Prostate gland (tissue), 2 donors: ENCODE results near the gene LYPD6.

ENCODE experiments used
- CTCF ChIP-seq, 4 experiments: fragments of 200-600 bp in 2 of 4; fragments of 450-650 bp in 2 of 4; sonication (generic) in 2 of 4; IDR thresholded peaks; 1 replicate in 3 of 4; 2 replicates in 1 of 4; pipeline ENCODE4 v1.5.1; 2016 to 2019; ENCODE audit warnings: antibody characterized with exemption in 4 of 4, mild to moderate bottlenecking in 2 of 4, moderate library complexity in 2 of 4
- POLR2AphosphoS5 ChIP-seq: sonication (generic); formaldehyde crosslinking; IDR thresholded peaks from one replicate; pipeline ENCODE4 v1.6.1; 2017; ENCODE audit warnings: antibody characterized with exemption

- no peak for TF ChIP-seq CTCF (IDR thresholded peaks at IDR 0.05)
- TF ChIP-seq POLR2AphosphoS5 = no peak
Measured at GRCh38 chr2:149466635-149467034, 136.2 kb downstream of the LYPD6 start.
